Endometrium (tissue), 2 donors: ENCODE data around the gene HBP1.
"Not testable (repeated sequence)": the region's sequence is repeated elsewhere in the genome, so short reads cannot be mapped to it uniquely, and the experiment has no call there.

Experiments
- FAIRE-seq: peaks from 2 replicates; lab custom pipeline; 2012; peaks lifted over from hg19 to GRCh38; lab: Jason Lieb, UNC
- donor health status: control.
- donor health status: control.

HBP1 gene

GRCh38 chr7:107230334-107230733, 61.5 kb downstream of the HBP1 start:
- FAIRE-seq: no peak

GRCh38 chr7:107232568-107233090, 63.8 kb downstream of the HBP1 start:
- FAIRE-seq: no peak

GRCh38 chr7:107233174-107233573, 64.4 kb downstream of the HBP1 start:
- no peak for FAIRE-seq

GRCh38 chr7:107233981-107234380, 65.2 kb downstream of the HBP1 start:
- FAIRE-seq: no peak

GRCh38 chr7:107234436-107234835, 65.6 kb downstream of the HBP1 start:
- FAIRE-seq: no peak

GRCh38 chr7:107236862-107237261, 68.1 kb downstream of the HBP1 start:
- no peak for FAIRE-seq

GRCh38 chr7:107237451-107237850, 68.6 kb downstream of the HBP1 start:
- FAIRE-seq: no peak

GRCh38 chr7:107242267-107242666, 73.5 kb downstream of the HBP1 start:
- no peak for FAIRE-seq

- no peak for FAIRE-seq
Measured at GRCh38 chr7:107244613-107245012, 75.8 kb downstream of the HBP1 start.

- FAIRE-seq: not testable (repeated sequence)
Measured at GRCh38 chr7:107246836-107247235, 78.0 kb downstream of the HBP1 start.

- no peak for FAIRE-seq
Measured at GRCh38 chr7:107248551-107249316, 79.9 kb downstream of the HBP1 start.

- no peak for FAIRE-seq
Measured at GRCh38 chr7:107251963-107252362, 83.2 kb downstream of the HBP1 start.
